K562 (cell line): ENCODE data around the gene PSMA8. TPM values are rescaled to one million over a fixed set of nuclear protein-coding genes. Genes with fewer than 3 reads are reported as not detected.

Experiments
- ATAC-seq: fragments of 200-7000 bp; cut with Tn5 transposase; 3 replicates; pipeline ENCODE4 v1.9.1; 2020; ENCODE audit warnings: moderate library complexity
- BruUV-seq: library from RNA; stranded (reverse); fragments of 400-500 nt; replicated peaks from 2 replicates; lab custom pipeline; 2021; lab: Mats Ljungman, UMichigan
- CTCF ChIA-PET: fragments of 300-600 bp; formaldehyde crosslinking; extraction: SDS; loops from one replicate; lab custom pipeline; 2021; ENCODE audit warnings: low intra/inter-chr PET ratio; lab: Yijun Ruan, JAX
- POLR2A ChIA-PET: fragments of 300-600, 350-650 bp; sonication (Branson Sonifier 250); formaldehyde crosslinking; extraction: SDS; loops from one replicate; lab custom pipeline; 2021; ENCODE audit warnings: antibody characterized with exemption, inconsistent platforms; lab: Yijun Ruan, JAX
- DNase-seq, 4 experiments: peaks; one replicate each; pipeline versions ENCODE4 v3.0.0 to v3.0.0-alpha.2; 2011 to 2018; ENCODE audit warnings: low spot score in 3 of 4, mixed read lengths in 3 of 4; ENCODE audit errors: extremely low read depth in 1 of 4
- FAIRE-seq: peaks from 2 replicates; lab custom pipeline; 2011; peaks lifted over from hg19 to GRCh38; lab: Jason Lieb, UNC
- H2AFZ ChIP-seq: 2 replicates; pipeline ENCODE4 v1.6.0; 2011; ENCODE audit warnings: low read depth, low read length, control low read depth, inconsistent platforms
- H3K27ac ChIP-seq: fragments of 200-600 bp; 3 replicates; pipeline ENCODE4 v1.8.0; 2011; ENCODE audit warnings: low read depth, mild to moderate bottlenecking, control low read depth, inconsistent platforms, low read length, moderate library complexity, mixed read lengths; ENCODE audit errors: extremely low read depth
- H3K27me3 ChIP-seq, 2 experiments: fragments of 300-600 bp in 1 of 2; 2 replicates in 1 of 2; 3 replicates in 1 of 2; pipeline versions ENCODE4 v1.6.0 to v1.8.0; 2011; ENCODE audit warnings: inconsistent platforms in 2 of 2, low read length in 2 of 2, mild to moderate bottlenecking in 1 of 2, mixed read lengths in 1 of 2, moderate library complexity in 1 of 2; ENCODE audit not compliant: control insufficient read depth in 2 of 2, insufficient read depth in 2 of 2
- H3K36me3 ChIP-seq: fragments of 300-600 bp; 3 replicates; pipeline ENCODE4 v1.8.0; 2011; ENCODE audit warnings: mild to moderate bottlenecking, low read length, inconsistent platforms; ENCODE audit not compliant: control insufficient read depth, insufficient read depth
- H3K4me1 ChIP-seq, 2 experiments: fragments of 200-600 bp in 1 of 2; replicated peaks in 1 of 2; 2 replicates in 1 of 2; 3 replicates in 1 of 2; pipeline versions ENCODE4 v1.5.1 to v1.8.0; 2011; ENCODE audit warnings: inconsistent platforms in 2 of 2, low read length in 2 of 2, mild to moderate bottlenecking in 1 of 2, mixed read lengths in 1 of 2, moderate library complexity in 1 of 2; ENCODE audit not compliant: control insufficient read depth in 2 of 2, insufficient read depth in 2 of 2
- H3K4me2 ChIP-seq: 2 replicates; pipeline ENCODE4 v1.6.1; 2011; ENCODE audit warnings: low read length, control low read depth, inconsistent platforms, mixed read lengths; ENCODE audit not compliant: insufficient read depth
- H3K4me3 ChIP-seq: fragments of 200-600 bp; sonication (generic), shearing (Covaris generic); 2 replicates; pipeline ENCODE4 v1.5.1; 2016; ENCODE audit warnings: control low read depth, inconsistent platforms
- H3K79me2 ChIP-seq: fragments of 200-600 bp; 3 replicates; pipeline ENCODE4 v1.8.0; 2011; ENCODE audit warnings: low read length, inconsistent platforms; ENCODE audit not compliant: control insufficient read depth, insufficient read depth
- H3K9ac ChIP-seq, 2 experiments: 2 replicates each; pipeline versions ENCODE4 v1.6.0 to v1.6.1; 2011; ENCODE audit warnings: low read depth in 2 of 2, low read length in 2 of 2, control low read depth in 1 of 2, inconsistent platforms in 1 of 2, mild to moderate bottlenecking in 1 of 2, mixed read lengths in 1 of 2; ENCODE audit not compliant: insufficient read depth in 1 of 2
- H3K9me1 ChIP-seq: one replicate; pipeline ENCODE4 v1.6.0; 2011; ENCODE audit warnings: inconsistent platforms, mild to moderate bottlenecking, low read length, moderate library complexity; ENCODE audit not compliant: control insufficient read depth, insufficient read depth
- H3K9me3 ChIP-seq: replicated peaks from 2 replicates; pipeline ENCODE4 v1.5.1; 2011; ENCODE audit warnings: low read depth, low read length, inconsistent platforms; ENCODE audit not compliant: control insufficient read depth, insufficient read depth
- H4K20me1 ChIP-seq: replicated peaks from 2 replicates; pipeline ENCODE4 v1.6.1; 2011; ENCODE audit warnings: low read length, inconsistent platforms, mixed read lengths; ENCODE audit not compliant: control insufficient read depth, insufficient read depth
- CBFA2T3 ChIP-seq: fragments of 450-650 bp; IDR thresholded peaks from 2 replicates; pipeline ENCODE4 v1.6.1; 2017
- CBX5 ChIP-seq: IDR thresholded peaks from 2 replicates; pipeline ENCODE4 v1.6.1; 2014; ENCODE audit warnings: low read depth, borderline replicate concordance
- E2F3 ChIP-seq: fragments of 250-450 bp; sonication (Bioruptor Pico); IDR thresholded peaks from 2 replicates; pipeline ENCODE4 v1.4.0; 2020; ENCODE audit warnings: mild to moderate bottlenecking
- ELF1 ChIP-seq: fragments of 200-800 bp; sonication (Bioruptor generic); IDR thresholded peaks from 2 replicates; pipeline ENCODE4 v1.6.1; 2016; ENCODE audit warnings: missing genetic modification characterization, missing compliant biosample characterization
- ETS2 ChIP-seq: IDR thresholded peaks from 2 replicates; pipeline ENCODE4 v1.6.1; 2016; ENCODE audit warnings: borderline replicate concordance, missing genetic modification characterization, mild to moderate bottlenecking, moderate library complexity, missing compliant biosample characterization; ENCODE audit not compliant: poor library complexity, severe bottlenecking
- HMGN3 ChIP-seq: IDR thresholded peaks from 2 replicates; pipeline ENCODE4 v1.6.1; 2011; ENCODE audit warnings: borderline replicate concordance, low read depth, mild to moderate bottlenecking, mixed read lengths, low read length; ENCODE audit not compliant: insufficient read length; ENCODE audit errors: extremely low read depth
- HNRNPK ChIP-seq: fragments of 200-400 bp; formaldehyde crosslinking; IDR thresholded peaks from one replicate; pipeline ENCODE4 v1.6.1; 2018; ENCODE audit warnings: mild to moderate bottlenecking, low read depth, low read length; ENCODE audit not compliant: poor library complexity, severe bottlenecking
- NR4A1 ChIP-seq, 2 experiments: fragments of 250-450 bp in 1 of 2; fragments of 450-650 bp in 1 of 2; sonication (Bioruptor Pico) in 1 of 2; IDR thresholded peaks; 2 replicates each; pipeline versions ENCODE4 v1.4.0 to v1.6.1; 2016 to 2020; ENCODE audit warnings: mild to moderate bottlenecking in 2 of 2, missing compliant biosample characterization in 1 of 2, missing genetic modification characterization in 1 of 2, moderate library complexity in 1 of 2
- SMAD2 ChIP-seq: fragments of 150-350 bp; IDR thresholded peaks from 2 replicates; pipeline ENCODE4 v1.6.1; 2014; ENCODE audit warnings: low read depth, mild to moderate bottlenecking, low read length
- ZKSCAN3 ChIP-seq: fragments of 250-450 bp; sonication (Bioruptor Pico); IDR thresholded peaks from 2 replicates; pipeline ENCODE4 v1.4.0; 2020
- ZNF311 ChIP-seq: fragments of 250-450 bp; sonication (Bioruptor Pico); IDR thresholded peaks from 2 replicates; pipeline ENCODE4 v1.4.0; 2020; ENCODE audit warnings: mild to moderate bottlenecking, moderate library complexity
- ZNF324 ChIP-seq: fragments of 250-450 bp; sonication (Bioruptor Pico); IDR thresholded peaks from 2 replicates; pipeline ENCODE4 v1.4.0; 2020; ENCODE audit warnings: mild to moderate bottlenecking
- in situ Hi-C: fragments of 300-500 bp; cut with MboI; formaldehyde crosslinking; loops from 4 replicates; pipeline ENCODE4 v1.15.0; 2018; ENCODE audit warnings: inconsistent platforms, mixed read lengths
- intact Hi-C: fragments of 100-400 bp; cut with micrococcal nuclease; formaldehyde crosslinking; loops from 2 replicates; pipeline ENCODE4 v1.14.2; 2022
- polyA plus RNA-seq, 8 experiments: library from polyadenylated mRNA; depleted of rRNA in 4 of 8; stranded (reverse) in 5 of 8; unstranded in 3 of 8; fragments of >200 nt; fragmentation: Nextera tagmentation in 2 of 8; fragmentation: Illumina TruSeq in 1 of 8; extraction: Ambion mirVana in 2 of 8; extraction: Trizol in 1 of 8; gene quantifications; 2 replicates each; pipeline versions ENCODE4 v1.2.1 to v1.2.3, GENCODE V29; 2011 to 2014; ENCODE audit warnings: inconsistent platforms in 1 of 8, missing spikeins in 1 of 8
- total RNA-seq, 7 experiments: library from RNA; depleted of rRNA in 6 of 7; stranded (reverse); fragments of >200 nt in 6 of 7; fragmentation: Illumina TruSeq in 2 of 7; extraction: Trizol in 2 of 7; gene quantifications; 2 replicates each; pipeline versions ENCODE4 v1.2.1 to v1.2.3, GENCODE V29; 2011 to 2021; ENCODE audit warnings: low replicate concordance in 1 of 7
- TF ChIP-seq, protein P1 (sequence below): fragments of 250-450 bp; sonication (Bioruptor Pico); IDR thresholded peaks from 2 replicates; pipeline ENCODE4 v1.4.0; 2020; ENCODE audit warnings: mild to moderate bottlenecking, moderate library complexity
- TF ChIP-seq, protein P2 (sequence below): conservative IDR thresholded peaks from 2 replicates; pipeline ENCODE4 v1.6.1; 2011; ENCODE audit warnings: low read depth, mild to moderate bottlenecking, low read length; ENCODE audit not compliant: control insufficient read depth

PSMA8 gene
- total and polyA plus RNA-seq, 9 of the 15 experiments (the other 6 are each of a cell fraction or from before 2014, with no cell fraction given), result not detected

DNA sequence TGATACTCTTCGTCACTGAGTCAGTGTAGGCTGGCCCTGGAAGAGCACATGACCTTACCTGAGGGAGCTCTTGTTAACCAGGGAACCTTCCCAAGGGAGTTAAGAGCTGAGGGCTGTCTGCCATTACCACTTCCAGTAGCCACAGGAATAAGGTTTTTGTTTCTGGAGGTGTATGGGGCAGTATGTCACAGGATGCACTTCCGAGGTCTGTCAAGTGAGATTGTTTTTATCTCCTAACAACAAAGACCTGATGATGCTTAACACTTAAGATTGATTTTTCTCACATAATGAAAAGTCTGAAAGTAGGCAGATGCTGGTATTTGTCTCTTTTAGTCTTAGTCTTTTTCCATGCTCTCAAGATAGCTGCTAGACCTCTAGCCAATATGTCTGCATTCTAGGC, 41.8 kb downstream of the PSMA8 start (continued):
- TF ChIP-seq, protein P1, sequence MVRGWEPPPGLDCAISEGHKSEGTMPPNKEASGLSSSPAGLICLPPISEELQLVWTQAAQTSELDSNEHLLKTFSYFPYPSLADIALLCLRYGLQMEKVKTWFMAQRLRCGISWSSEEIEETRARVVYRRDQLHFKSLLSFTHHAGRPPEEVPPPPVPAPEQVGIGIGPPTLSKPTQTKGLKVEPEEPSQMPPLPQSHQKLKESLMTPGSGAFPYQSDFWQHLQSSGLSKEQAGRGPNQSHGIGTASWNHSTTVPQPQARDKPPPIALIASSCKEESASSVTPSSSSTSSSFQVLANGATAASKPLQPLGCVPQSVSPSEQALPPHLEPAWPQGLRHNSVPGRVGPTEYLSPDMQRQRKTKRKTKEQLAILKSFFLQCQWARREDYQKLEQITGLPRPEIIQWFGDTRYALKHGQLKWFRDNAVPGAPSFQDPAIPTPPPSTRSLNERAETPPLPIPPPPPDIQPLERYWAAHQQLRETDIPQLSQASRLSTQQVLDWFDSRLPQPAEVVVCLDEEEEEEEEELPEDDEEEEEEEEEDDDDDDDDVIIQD (CRISPR knock-in tag), result no peak

DNA sequence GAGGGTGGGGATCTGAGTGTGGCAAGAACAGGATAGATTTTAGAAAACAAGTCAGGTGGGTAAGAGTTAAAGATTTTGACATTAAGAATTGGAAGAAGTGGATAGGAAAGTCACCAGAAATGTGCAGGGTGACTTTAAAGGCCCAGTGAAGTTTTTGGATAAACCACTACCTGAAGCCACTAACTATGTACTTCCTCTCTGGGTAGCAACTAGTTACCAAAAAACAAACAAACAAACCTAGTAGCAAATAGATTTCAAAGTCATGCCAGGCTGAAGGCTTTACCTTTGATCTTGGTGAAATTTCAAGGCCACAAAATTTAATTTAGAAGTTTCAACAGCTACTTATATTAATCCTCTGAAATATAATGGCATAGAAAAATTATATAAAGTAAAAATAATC, 42.5 kb downstream of the PSMA8 start:
- no peak overlapping the region for H2AFZ ChIP-seq
- no TSS peak for BruUV-seq
- H3K9me1 ChIP-seq, result no peaks in the 10 kb centered on the region
- no peak overlapping the region for H3K9ac ChIP-seq
- H3K36me3 ChIP-seq, result no peaks in the 10 kb centered on the region
- ChIA-PET CTCF (no interaction called here), POLR2A (interaction anchor here (1.2 to 1.9 kb wide), 2 partner anchors 16 to 202 kb away, joined by 3 to 5 read pairs; no protein-coding TSS in a partner anchor)
- H3K27ac ChIP-seq, result no peak overlapping the region
- H3K4me1 ChIP-seq, result no peaks in the 10 kb centered on the region
- TF ChIP-seq E2F3 (CRISPR knock-in tag) (no peak), CBFA2T3 (no peak), SMAD2 (no peak), NR4A1 (CRISPR knock-in tag; IDR thresholded peaks at IDR 0.05) (no peak), NR4A1 (tag; IDR thresholded peaks at IDR 0.05) (no peak), ZKSCAN3 (CRISPR knock-in tag) (no peak), ETS2 (tag) (no peak), HMGN3 (no peak), ZNF324 (no peak), ELF1 (tag) (no peak), ZNF311 (CRISPR knock-in tag) (no peak), HNRNPK (no peak), CBX5 (no peak)
- TF ChIP-seq, protein P2, sequence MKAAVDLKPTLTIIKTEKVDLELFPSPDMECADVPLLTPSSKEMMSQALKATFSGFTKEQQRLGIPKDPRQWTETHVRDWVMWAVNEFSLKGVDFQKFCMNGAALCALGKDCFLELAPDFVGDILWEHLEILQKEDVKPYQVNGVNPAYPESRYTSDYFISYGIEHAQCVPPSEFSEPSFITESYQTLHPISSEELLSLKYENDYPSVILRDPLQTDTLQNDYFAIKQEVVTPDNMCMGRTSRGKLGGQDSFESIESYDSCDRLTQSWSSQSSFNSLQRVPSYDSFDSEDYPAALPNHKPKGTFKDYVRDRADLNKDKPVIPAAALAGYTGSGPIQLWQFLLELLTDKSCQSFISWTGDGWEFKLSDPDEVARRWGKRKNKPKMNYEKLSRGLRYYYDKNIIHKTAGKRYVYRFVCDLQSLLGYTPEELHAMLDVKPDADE, result no peak
- FAIRE-seq, result no peak
- H3K27me3 ChIP-seq, result peaks cover 4 to 5% of the 10 kb centered on the region in 2 experiments; a peak in 4 of 5 replicates
- H4K20me1 ChIP-seq, result no peaks in the 10 kb centered on the region
- intact Hi-C loops, result no loop called here
- no peaks in the 10 kb centered on the region for H3K9me3 ChIP-seq
- ATAC-seq, result no peak
- in situ Hi-C loops, result no loop called here
- H3K4me3 ChIP-seq, result no peak overlapping the region
- H3K4me2 ChIP-seq, result no peak overlapping the region
- no peak for DNase-seq
- H3K79me2 ChIP-seq, result no peaks in the 10 kb centered on the region
